NCI-H2107 (cell line): Measurements from ENCODE around the gene CELA2B.
"Not testable (repeated sequence)": the region's sequence is repeated elsewhere in the genome, so short reads cannot be mapped to it uniquely, and the experiment has no call there.

Source experiments
- DNase-seq: peaks from one replicate; lab custom pipeline; 2025; lab: John Stamatoyannopoulos, UW

CELA2B gene

DNA sequence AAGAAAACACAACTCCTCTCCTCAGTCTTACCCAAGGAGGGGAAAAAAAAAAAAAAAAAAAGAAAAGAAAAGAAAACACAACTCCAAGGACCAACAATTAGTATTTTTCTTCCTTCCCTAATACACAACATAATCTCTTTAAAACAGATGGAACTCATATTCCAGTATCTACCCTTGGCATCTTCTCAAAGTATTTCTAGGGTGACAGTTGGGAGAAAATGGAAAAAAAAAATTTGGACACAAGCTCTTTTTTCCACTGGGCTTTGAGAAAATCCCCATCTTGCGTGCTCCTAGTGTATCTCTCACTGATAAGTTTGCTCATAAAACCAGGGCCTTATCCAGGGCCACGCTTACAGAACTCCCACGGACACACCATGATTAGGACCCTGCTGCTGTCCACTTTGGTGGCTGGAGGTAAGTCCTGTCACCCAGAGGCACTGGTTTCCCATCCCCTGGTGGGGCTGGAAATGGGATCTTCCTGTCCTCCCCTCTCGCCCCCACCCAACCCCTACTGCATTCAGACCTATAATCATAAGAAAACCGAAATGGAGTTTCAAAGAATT, at the start of gene CELA2B:
Gene CELA2B (plus strand): TSS at position 353 of the 563 bp plus-strand sequence. CDS start 22 bp downstream, at position 375.
- DNase-seq = no peak

DNA sequence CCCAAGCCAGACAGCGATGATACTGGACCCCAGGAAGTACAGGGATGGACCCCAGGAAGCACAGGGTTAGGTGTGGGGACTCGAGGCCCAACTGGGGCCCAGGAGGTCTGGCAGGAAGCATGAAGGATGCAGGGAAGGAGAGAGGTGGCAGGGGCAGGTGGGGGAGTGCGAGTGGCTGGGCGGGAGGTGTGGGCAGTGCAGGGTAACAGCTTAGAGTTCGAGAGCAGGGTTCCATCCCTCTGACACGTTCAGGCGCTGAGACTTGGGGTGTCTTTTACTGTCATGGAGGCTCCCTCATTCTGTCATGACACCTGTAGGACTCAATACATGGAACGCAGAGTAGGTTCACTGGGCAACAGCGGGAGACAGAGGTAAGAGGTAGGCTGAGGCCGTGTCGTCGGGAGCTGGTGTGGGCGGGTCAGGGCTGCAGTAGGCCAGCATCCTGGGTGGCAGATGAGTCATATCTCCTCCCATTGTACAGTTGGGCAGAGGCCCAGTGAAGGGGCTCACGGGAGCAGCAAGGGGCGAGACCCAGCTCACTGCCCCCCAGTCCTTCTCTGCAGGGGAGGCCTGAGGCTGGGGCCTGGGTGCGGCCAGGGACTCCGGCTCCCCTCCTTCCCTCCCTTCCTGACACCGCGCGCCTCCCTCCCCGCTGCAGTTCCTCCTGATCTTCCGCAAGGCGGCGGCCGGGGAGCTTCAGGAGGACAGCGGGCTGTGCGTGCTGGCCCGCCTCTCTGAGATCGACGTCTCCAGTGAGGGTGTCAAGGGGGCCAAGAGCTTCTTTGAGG, 49.2 kb upstream of the CELA2B start:
- no peak for DNase-seq

- DNase-seq = no peak
Measured at GRCh38 chr1:15427280-15427666, 48.6 kb upstream of the CELA2B start.

DNA sequence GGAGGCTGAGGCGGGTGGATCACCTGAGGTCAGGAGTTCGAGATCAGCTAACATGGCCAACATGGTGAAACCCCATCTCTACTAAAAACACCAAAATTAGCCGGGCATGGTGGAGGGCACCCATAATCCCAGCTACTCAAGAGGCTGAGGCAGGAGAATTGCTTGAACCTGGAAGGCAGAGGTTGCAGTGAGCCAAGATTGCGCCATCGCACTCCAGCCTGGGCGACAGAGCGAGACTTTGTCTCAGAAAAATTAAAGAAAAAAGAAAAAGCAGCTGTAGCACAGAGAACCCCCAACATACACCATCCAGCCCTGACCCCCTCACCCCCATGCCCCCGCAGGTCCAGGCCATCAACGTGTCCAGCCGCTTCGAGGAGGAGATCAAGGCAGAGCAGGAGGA, 47.7 kb upstream of the CELA2B start:
- not testable (repeated sequence) for DNase-seq

GRCh38 chr1:15428815-15429435, 47.0 kb upstream of the CELA2B start:
- DNase-seq = no peak

GRCh38 chr1:15429701-15430149, 46.2 kb upstream of the CELA2B start:
- DNase-seq = no peak

GRCh38 chr1:15430787-15431570, 44.9 kb upstream of the CELA2B start:
- no peak for DNase-seq

DNA sequence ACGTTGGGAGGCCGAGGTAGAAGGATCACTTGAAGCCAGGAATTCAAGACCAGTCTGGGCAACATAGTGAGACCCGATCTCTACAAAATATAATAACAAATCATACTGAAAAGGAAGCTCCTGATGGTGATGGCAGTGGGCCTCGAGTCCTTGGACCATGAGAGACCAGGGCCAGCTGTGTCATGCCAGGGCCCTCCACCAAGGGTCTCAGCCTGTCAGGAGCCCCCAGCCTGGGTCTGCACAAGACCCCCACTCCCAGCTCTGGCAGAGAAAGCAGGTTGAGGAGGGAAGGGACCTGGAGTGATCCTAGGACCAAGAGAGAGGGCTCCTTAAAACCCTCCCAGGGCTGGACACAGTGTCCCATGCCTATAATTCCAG, 44.3 kb upstream of the CELA2B start:
- DNase-seq = no peak

DNA sequence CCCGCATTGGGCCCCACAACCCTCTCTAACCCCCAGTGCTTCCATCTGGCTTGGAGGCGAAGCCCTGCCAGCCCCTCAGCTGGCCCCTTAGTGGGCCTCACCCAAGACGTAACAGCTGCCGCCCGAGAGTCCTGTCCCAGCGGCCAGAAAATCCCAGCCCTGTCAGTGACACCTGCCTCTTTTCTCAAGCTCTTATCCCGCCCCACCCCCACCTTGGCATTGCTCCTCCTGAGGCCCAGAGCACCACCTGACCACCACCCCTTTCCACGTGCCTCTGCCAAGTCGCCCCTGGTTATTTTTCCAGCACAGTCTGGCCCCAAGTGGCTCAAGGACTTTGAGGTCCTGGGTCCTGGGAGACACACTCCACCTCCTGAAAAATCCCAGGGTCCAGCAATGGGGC, 43.6 kb upstream of the CELA2B start:
- no peak for DNase-seq

GRCh38 chr1:15433471-15433870, 42.4 kb upstream of the CELA2B start:
- DNase-seq = no peak

- not testable (repeated sequence) for DNase-seq
Measured at GRCh38 chr1:15434739-15435138, 41.2 kb upstream of the CELA2B start.

- no peak for DNase-seq
Measured at GRCh38 chr1:15435239-15436077, 40.4 kb upstream of the CELA2B start.

DNA sequence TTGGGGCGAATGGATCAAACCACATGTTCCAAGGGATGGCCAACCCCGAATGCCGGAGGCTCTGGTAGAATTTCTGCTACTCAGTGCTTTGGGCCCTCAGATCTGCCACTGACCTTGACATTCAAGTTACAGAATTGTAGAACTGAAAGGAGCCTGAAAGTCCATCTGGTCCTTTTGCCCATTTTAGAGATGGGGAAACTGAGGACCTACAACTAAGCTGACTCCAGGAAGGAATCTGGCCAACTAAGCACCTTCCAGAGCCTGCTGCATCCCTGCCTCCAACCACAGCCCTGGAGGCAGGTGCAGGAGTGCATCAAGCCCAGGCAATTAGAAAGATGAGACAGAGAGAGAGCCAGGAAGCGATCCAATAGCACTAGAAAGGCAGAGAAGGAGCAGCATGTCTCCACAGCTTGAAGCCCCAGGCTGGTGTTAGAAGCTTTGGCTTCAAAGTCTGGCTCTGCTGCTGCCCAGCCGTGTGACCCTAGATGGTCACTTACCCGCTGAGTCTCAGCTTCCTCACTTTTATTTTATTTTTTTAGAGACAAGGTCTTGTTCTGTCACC, 38.9 kb upstream of the CELA2B start:
- peak; percentile 30 for DNase-seq

DNA sequence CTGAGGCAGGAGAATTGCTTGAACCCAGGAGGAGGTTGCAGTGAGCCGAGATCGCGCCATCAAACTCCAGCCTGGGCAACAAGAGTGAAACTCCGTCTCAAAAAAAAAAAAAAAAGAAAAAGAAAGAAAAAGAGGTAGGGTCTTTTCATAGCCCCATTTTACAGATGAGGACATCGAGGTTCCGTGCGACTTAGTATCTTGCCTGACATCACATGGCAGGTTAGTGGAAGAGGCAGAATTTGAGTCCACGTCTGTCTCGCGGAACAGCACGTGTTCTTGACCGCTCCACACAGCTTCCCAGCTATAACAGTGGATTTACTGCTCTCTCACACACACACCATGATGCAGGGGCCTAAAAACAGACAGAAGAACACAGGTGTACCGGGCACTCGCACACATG, 36.6 kb upstream of the CELA2B start:
- no peak for DNase-seq

DNA sequence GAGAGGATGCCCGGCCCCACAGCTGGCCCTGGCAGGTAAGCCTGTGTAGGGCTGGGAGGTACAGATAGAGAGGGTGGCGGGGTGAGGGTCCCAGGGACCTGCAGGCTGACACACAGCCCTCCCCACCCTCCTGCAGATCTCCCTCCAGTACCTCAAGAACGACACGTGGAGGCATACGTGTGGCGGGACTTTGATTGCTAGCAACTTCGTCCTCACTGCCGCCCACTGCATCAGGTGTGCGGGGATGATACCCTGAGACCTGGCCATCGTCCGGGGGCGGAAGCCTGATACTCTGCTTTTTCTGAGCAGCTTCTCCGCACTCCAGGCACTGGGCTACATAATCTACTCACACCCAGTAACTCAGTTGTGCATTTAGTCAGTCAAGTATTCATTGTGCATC, 35.5 kb upstream of the CELA2B start:
- DNase-seq = no peak

DNA sequence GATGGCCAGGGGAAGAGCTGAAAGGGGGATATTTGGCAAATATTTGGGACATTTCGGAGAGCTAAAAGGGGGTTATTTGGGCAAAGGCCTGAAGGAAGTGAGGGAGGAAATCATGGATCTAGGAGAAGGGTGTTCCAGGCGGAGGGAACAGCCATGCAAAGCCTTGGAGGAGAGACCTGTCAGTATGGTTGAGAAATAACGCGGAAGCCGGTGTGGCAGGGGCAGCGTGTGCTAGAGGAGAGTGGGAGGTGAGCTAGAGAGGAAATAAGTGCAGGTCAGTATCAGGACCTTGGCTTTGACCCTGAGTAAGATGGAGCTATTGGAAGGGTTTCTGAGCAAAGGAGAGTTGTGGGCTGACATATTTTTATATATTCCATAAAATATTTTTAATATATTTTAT, 34.7 kb upstream of the CELA2B start:
- no peak for DNase-seq

DNA sequence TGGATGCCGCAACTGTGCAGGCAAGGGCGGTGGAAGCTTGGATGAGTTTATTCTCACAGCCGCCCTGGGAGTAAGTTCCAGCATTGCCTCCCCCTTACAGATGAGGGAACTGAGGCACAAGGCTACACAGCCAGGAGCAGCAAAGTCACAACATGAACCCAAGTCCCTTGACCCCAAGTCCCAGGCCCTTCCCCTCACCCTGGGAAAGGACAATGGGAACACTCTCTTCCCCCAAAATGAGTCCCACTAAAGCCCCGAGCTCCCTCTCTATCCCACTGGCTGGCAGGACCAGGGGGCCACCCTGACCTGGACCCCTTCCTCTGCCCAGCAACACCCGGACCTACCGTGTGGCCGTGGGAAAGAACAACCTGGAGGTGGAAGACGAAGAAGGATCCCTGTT, 33.8 kb upstream of the CELA2B start:
- DNase-seq = no peak

GRCh38 chr1:15442759-15443158, 33.1 kb upstream of the CELA2B start:
- no peak for DNase-seq

- DNase-seq = no peak
Measured at GRCh38 chr1:15443281-15443680, 32.6 kb upstream of the CELA2B start.

DNA sequence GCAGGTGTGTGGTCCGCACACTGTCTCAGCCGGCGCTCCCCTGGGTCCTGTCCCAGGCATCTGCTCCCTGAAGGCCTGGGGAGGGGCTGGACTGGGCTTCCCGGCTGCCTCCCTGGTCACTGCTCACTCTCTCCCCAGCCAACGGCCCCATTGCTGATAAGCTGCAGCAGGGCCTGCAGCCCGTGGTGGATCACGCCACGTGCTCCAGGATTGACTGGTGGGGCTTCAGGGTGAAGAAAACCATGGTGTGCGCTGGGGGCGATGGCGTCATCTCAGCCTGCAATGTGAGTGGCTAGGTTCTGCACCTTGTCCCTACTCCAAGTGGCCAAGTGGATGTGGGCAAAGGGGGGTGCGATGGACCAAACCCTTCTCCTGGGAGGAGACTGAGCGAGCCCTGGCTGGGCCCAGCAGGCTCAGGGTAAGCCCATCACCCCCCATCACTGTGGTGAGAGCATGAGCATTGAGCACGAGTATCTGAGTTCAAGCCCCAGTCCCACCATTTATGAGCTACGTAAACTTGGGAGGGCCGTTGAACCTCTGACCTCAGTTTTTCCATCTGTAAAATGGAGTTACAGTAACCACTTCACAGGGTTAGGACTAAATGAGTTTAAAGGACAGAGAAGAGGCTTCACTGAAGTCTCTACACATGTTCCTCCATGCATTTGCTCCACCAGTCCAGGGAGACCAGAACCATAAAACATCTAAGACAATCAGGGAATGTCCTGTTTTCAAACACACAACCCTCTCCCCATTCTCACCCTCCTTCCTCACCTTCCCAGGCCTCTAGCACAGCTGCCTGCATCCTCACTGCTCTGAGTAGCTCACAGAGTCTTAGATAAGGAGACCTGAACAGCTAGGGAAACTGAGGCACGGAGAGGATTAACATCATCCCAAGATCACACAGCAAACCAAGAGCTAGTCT, 31.2 kb upstream of the CELA2B start:
- no peak for DNase-seq
